Activated CD4-positive, alpha-beta memory T cell treated with anti-CD3 and anti-CD28 coated beads for 36 hours (primary cell): Measurements from ENCODE around the gene MDM1. TPM values are rescaled to one million over a fixed set of nuclear protein-coding genes. Genes with fewer than 3 reads are reported as not detected.

Source experiments
- CTCF ChIA-PET: fragments of 350-600 bp; sonication (Branson Sonifier 250); formaldehyde crosslinking; loops from one replicate; lab custom pipeline; 2021; ENCODE audit warnings: antibody characterized with exemption, inconsistent platforms; lab: Charles Lee
- POLR2A ChIA-PET: fragments of 350-600 bp; sonication (Branson Sonifier 250); formaldehyde crosslinking; loops from one replicate; lab custom pipeline; 2021; ENCODE audit warnings: antibody characterized with exemption; lab: Charles Lee
- DNase-seq: peaks from one replicate; pipeline ENCODE4 v3.0.0-alpha.2; 2020
- H3K27ac Mint-ChIP-seq: one replicate; pipeline ENCODE4 v1.8.0; 2021; ENCODE audit warnings: mixed read lengths
- H3K27me3 Mint-ChIP-seq: one replicate; pipeline ENCODE4 v1.8.0; 2021; ENCODE audit warnings: mixed read lengths
- H3K36me3 Mint-ChIP-seq: one replicate; pipeline ENCODE4 v1.8.0; 2021; ENCODE audit warnings: mixed read lengths
- H3K4me1 Mint-ChIP-seq: one replicate; pipeline ENCODE4 v1.8.0; 2021; ENCODE audit warnings: low read depth, mixed read lengths
- H3K4me3 Mint-ChIP-seq: one replicate; pipeline ENCODE4 v1.8.0; 2021; ENCODE audit warnings: mild to moderate bottlenecking, mixed read lengths
- H3K9me3 Mint-ChIP-seq: one replicate; pipeline ENCODE4 v1.8.0; 2021; ENCODE audit warnings: mixed read lengths
- intact Hi-C: fragments of 100-400 bp; cut with micrococcal nuclease; formaldehyde crosslinking; loops from one replicate; pipeline ENCODE4 v1.15.1; 2023
- total RNA-seq, 2 experiments: library from RNA; stranded (reverse); gene quantifications; one replicate each; pipeline ENCODE4 v1.2.3, GENCODE V29; 2021

Gene MDM1
- total RNA-seq, 2 experiments from 2014 or later, result 13.8 to 15.6 TPM

DNA sequence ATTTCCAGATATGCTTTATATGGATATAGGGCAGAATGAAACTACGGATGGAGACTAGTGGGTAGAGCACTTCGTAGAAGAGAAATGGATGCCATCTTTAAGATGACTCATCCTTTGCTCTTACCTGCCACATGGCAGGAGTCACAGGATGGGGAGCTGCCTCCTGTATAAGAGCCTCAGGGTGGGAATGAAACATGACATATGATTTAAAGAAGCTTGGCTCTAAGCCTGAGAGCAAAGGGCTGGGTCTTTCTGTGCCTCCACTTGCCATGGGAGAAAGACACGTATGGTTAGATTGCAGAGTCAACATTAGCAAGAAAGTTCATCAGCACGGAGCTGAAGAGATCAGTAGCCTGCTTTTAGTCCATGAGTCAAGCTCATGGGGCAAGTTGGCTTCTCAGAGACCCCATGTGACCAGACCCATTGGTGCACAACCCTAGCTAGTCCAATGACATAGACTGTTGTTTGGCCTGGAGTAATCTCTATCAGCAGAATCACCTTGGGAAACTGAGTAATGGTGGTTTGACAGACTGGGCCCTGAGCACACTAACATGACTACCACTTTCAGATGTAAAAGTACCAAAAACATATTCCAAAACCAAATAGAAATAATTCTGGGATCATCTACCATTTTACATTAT is 40.6 kb downstream of the MDM1 start:
- peaks cover 13% of the 10 kb centered on the region for H3K27me3 Mint-ChIP-seq
- peak; percentile 21 for DNase-seq
- peaks cover 18% of the 10 kb centered on the region for H3K36me3 Mint-ChIP-seq
- H3K27ac Mint-ChIP-seq, result peak overlapping the region; percentile 43
- POLR2A ChIA-PET, result interaction anchor here (0.5 to 2.9 kb wide), 7 partner anchors 8 to 261 kb away, joined by 3 to 25 read pairs (median 4); no protein-coding TSS in a partner anchor
- peaks cover 5% of the 10 kb centered on the region for H3K9me3 Mint-ChIP-seq
- H3K4me3 Mint-ChIP-seq, result no peak overlapping the region
- intact Hi-C loops, result loop anchor here (1.0 to 10.0 kb wide), 4 partner anchors 15 to 597 kb away; partner anchors contain the start of gene IL26
- CTCF ChIA-PET, result interaction anchor here (0.7 to 2.1 kb wide), 3 partner anchors 60 to 251 kb away, joined by 3 to 11 read pairs (median 3); no protein-coding TSS in a partner anchor
- peaks cover 47% of the 10 kb centered on the region for H3K4me1 Mint-ChIP-seq

- CTCF ChIA-PET, result interaction anchor here (0.8 to 1.6 kb wide), 5 partner anchors 12 to 518 kb away, joined by 3 to 5 read pairs (median 3); partner anchors contain the start of gene MDM2
- peaks cover 5% of the 10 kb centered on the region for H3K9me3 Mint-ChIP-seq
- H3K36me3 Mint-ChIP-seq, result peaks cover 16% of the 10 kb centered on the region
- H3K4me1 Mint-ChIP-seq, result peaks cover 47% of the 10 kb centered on the region
- H3K27ac Mint-ChIP-seq, result peak overlapping the region; percentile 59
- DNase-seq, result peak; percentile 58
- POLR2A ChIA-PET, result interaction anchor here (0.6 to 2.9 kb wide), 10 partner anchors 9 to 194 kb away, joined by 3 to 25 read pairs (median 4); partner anchors contain the start of gene IFNG
- peaks cover 23% of the 10 kb centered on the region for H3K27me3 Mint-ChIP-seq
- intact Hi-C loops, result loop anchor here (1.0 to 10.0 kb wide), 11 partner anchors 9 to 595 kb away; partner anchors contain the start of gene MDM1
- no peak overlapping the region for H3K4me3 Mint-ChIP-seq
Measured at GRCh38 chr12:68290126-68290525, 42.0 kb downstream of the MDM1 start.

DNA sequence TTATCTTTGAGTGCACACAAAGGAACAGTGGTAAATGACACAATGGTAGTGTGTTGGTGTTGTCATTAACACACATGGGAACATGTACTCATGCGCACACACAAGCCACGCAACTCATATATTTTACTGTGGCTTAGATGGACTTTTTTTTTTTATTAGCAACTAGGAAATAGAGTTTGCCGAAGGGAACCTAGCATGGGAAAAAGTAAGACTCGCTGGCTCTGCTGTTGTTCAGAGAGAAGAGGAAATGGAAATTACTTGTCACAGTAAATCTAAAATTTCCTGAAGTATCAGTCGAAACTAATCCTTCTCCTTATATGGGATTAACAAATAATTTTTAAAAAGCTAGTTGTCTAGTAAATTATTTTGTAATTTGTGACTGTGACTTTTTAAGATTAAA is 45.1 kb downstream of the MDM1 start:
- Mint-ChIP-seq H3K4me3 (no peak overlapping the region), H3K4me1 (peaks cover 34% of the 10 kb centered on the region), H3K27ac (no peak overlapping the region), H3K27me3 (peaks cover 24% of the 10 kb centered on the region), H3K36me3 (peaks cover 2% of the 10 kb centered on the region), H3K9me3 (peaks cover 5% of the 10 kb centered on the region)
- no peak for DNase-seq
- CTCF ChIA-PET, result no interaction called here
- POLR2A ChIA-PET, result interaction anchor here (0.6 kb wide), 1 partner anchor 418 kb away, joined by 3 read pairs; no protein-coding TSS in a partner anchor
- intact Hi-C loops, result no loop called here

GRCh38 chr12:68286396-68286795 is 45.8 kb downstream of the MDM1 start:
- intact Hi-C loops, result no loop called here

GRCh38 chr12:68285541-68285940 is 46.6 kb downstream of the MDM1 start:
- intact Hi-C loops, result no loop called here
- Mint-ChIP-seq H3K9me3 (peaks cover 5% of the 10 kb centered on the region), H3K4me3 (no peak overlapping the region), H3K4me1 (peaks cover 33% of the 10 kb centered on the region), H3K36me3 (peaks cover 2% of the 10 kb centered on the region), H3K27ac (no peak overlapping the region), H3K27me3 (peaks cover 31% of the 10 kb centered on the region)
- ChIA-PET CTCF (no interaction called here), POLR2A (interaction anchor here (1.0 kb wide), 1 partner anchor 13 kb away, joined by 3 read pairs; no protein-coding TSS in a partner anchor)
- no peak for DNase-seq

More at GRCh38 chr12:68286396-68286795, 45.8 kb downstream of the MDM1 start:
- CTCF ChIA-PET, result interaction anchor here (0.9 kb wide), 2 partner anchors 45 to 63 kb away, joined by 3 to 4 read pairs; no protein-coding TSS in a partner anchor
- Mint-ChIP-seq H3K4me3 (no peak overlapping the region), H3K27me3 (peaks cover 24% of the 10 kb centered on the region), H3K4me1 (peaks cover 33% of the 10 kb centered on the region), H3K9me3 (peaks cover 5% of the 10 kb centered on the region), H3K27ac (no peak overlapping the region), H3K36me3 (peaks cover 2% of the 10 kb centered on the region)
- DNase-seq, result no peak
- POLR2A ChIA-PET, result interaction anchor here (1.0 kb wide), 1 partner anchor 12 kb away, joined by 3 read pairs; no protein-coding TSS in a partner anchor

- H3K27ac Mint-ChIP-seq, result no peak overlapping the region
- POLR2A ChIA-PET, result interaction anchor here (1.0 to 1.7 kb wide), 3 partner anchors 9 to 124 kb away, joined by 3 to 6 read pairs (median 5); no protein-coding TSS in a partner anchor
- peaks cover 35% of the 10 kb centered on the region for H3K27me3 Mint-ChIP-seq
- H3K4me3 Mint-ChIP-seq, result no peak overlapping the region
- H3K36me3 Mint-ChIP-seq, result no peaks in the 10 kb centered on the region
- H3K9me3 Mint-ChIP-seq, result no peaks in the 10 kb centered on the region
- no peak for DNase-seq
- CTCF ChIA-PET, result interaction anchor here (0.8 to 1.1 kb wide), 2 partner anchors 36 to 58 kb away, joined by 3 to 4 read pairs; no protein-coding TSS in a partner anchor
- H3K4me1 Mint-ChIP-seq, result peaks cover 41% of the 10 kb centered on the region
- intact Hi-C loops, result loop anchor here (1.0 kb wide), 1 partner anchor 9 kb away; no protein-coding TSS in a partner anchor
Measured at GRCh38 chr12:68281322-68282077, 50.7 kb downstream of the MDM1 start.

- Mint-ChIP-seq H3K27ac (no peak overlapping the region), H3K36me3 (no peaks in the 10 kb centered on the region), H3K9me3 (no peaks in the 10 kb centered on the region), H3K4me1 (peaks cover 46% of the 10 kb centered on the region), H3K4me3 (no peak overlapping the region), H3K27me3 (peaks cover 34% of the 10 kb centered on the region)
- intact Hi-C loops, result no loop called here
- ChIA-PET POLR2A (no interaction called here), CTCF (no interaction called here)
- no peak for DNase-seq
Measured at GRCh38 chr12:68280240-68280639, 51.9 kb downstream of the MDM1 start.

GRCh38 chr12:68279227-68280054 is 52.7 kb downstream of the MDM1 start:
- Mint-ChIP-seq H3K27me3 (peaks cover 30% of the 10 kb centered on the region), H3K27ac (no peak overlapping the region), H3K4me3 (no peak overlapping the region), H3K4me1 (peaks cover 46% of the 10 kb centered on the region), H3K9me3 (no peaks in the 10 kb centered on the region), H3K36me3 (no peaks in the 10 kb centered on the region)
- intact Hi-C loops, result loop anchor here (5.0 kb wide), 1 partner anchor 82 kb away; no protein-coding TSS in a partner anchor
- CTCF ChIA-PET, result no interaction called here
- POLR2A ChIA-PET, result no interaction called here
- no peak for DNase-seq

- POLR2A ChIA-PET, result interaction anchor here (1.1 kb wide), 1 partner anchor 23 kb away, joined by 3 read pairs; the partner anchor contains the start of gene IL22
- H3K27ac Mint-ChIP-seq, result no peak overlapping the region
Measured at GRCh38 chr12:68276402-68276930, 55.7 kb downstream of the MDM1 start.

DNA sequence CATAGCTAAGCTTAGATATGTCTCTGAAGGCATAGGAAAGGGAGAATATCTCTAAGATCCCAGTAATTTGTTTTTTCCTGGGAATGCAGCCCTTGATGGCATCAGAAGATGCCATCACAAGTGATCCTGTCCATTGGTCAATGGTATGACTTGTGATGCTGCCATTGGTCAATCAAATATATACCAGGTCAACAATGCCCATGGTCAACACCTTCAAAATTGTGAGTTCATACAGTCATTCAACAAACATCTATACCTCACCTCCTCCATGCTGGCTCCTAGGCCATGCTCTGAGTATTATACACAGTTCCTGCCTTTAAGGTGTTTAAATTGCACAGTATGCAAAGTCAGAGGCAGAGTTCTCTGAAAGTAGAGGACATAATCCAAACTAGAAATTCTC is 59.4 kb downstream of the MDM1 start:
- DNase-seq, result no peak
- H3K27ac Mint-ChIP-seq, result no peak overlapping the region
- CTCF ChIA-PET, result interaction anchor here (0.8 kb wide), 1 partner anchor 45 kb away, joined by 3 read pairs; no protein-coding TSS in a partner anchor

More at GRCh38 chr12:68276402-68276930, 55.7 kb downstream of the MDM1 start:
- no peak for DNase-seq
- H3K4me1 Mint-ChIP-seq, result peaks cover 41% of the 10 kb centered on the region
- H3K27me3 Mint-ChIP-seq, result peaks cover 28% of the 10 kb centered on the region
- H3K36me3 Mint-ChIP-seq, result no peaks in the 10 kb centered on the region
- H3K9me3 Mint-ChIP-seq, result no peaks in the 10 kb centered on the region
- H3K4me3 Mint-ChIP-seq, result no peak overlapping the region
- intact Hi-C loops, result loop anchor here (5.0 kb wide), 1 partner anchor 79 kb away; no protein-coding TSS in a partner anchor
- CTCF ChIA-PET, result interaction anchor here (0.8 to 1.5 kb wide), 2 partner anchors 40 to 53 kb away, joined by 3 to 4 read pairs; no protein-coding TSS in a partner anchor

More for the DNA sequence above, 59.4 kb downstream of the MDM1 start:
- Mint-ChIP-seq H3K4me3 (no peak overlapping the region), H3K4me1 (peaks cover 20% of the 10 kb centered on the region), H3K27me3 (peaks cover 29% of the 10 kb centered on the region), H3K36me3 (no peaks in the 10 kb centered on the region), H3K9me3 (no peaks in the 10 kb centered on the region)
- intact Hi-C loops, result no loop called here
- POLR2A ChIA-PET, result no interaction called here
